Measurements from ENCODE around the gene PHACTR3. TPM values are rescaled to one million over a fixed set of nuclear protein-coding genes. Genes with fewer than 3 reads are reported as not detected.

Gene PHACTR3
- total RNA-seq, 1 donor: not detected

DNA sequence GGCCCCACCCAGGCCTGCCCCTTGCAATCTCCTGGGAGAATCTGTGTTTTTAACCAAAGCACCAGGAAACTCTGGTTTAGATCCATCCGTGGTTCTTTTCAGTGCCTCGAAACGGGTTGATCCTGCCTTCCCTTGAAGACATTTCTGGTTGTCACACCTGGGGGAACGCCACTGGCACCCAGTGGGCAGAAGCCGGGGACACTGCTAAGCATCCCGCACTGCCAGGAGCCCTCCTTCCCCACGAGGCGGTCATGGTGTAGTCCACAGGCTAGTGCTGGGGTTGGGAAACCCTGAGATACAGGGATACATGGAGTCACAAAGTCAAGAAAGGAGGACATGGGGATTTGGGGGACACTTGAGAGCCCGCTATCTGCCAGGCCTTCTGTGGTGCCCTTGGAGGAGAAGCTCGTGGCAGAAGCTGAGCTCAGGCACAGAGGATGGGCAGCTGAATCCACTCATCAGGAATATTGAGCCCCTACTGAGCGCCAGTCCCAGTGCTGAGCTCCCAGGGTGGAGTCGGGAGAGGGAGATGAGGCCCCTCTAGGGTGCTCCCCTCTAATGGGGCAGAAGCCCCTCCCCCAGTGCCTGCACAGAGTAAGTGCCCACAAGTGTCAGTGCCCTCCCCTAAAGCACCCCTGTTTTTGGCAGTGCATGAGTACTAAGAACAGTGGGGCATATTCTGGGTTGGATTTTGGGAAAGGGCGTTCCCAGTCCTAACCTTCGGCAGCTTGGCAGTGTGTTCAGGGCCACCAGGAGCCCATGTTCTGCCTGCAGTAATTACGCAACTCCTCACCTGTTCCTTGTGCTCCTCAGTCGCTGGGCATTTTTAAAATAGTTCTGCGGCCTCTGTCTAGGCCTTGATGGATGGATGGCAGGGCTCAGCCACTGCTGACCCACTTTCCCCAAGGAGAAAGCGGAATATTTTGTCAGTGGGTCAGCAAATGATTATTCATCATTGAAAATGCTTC is 25.6 kb upstream of the PHACTR3 start:
- TF ChIP-seq, protein P1, sequence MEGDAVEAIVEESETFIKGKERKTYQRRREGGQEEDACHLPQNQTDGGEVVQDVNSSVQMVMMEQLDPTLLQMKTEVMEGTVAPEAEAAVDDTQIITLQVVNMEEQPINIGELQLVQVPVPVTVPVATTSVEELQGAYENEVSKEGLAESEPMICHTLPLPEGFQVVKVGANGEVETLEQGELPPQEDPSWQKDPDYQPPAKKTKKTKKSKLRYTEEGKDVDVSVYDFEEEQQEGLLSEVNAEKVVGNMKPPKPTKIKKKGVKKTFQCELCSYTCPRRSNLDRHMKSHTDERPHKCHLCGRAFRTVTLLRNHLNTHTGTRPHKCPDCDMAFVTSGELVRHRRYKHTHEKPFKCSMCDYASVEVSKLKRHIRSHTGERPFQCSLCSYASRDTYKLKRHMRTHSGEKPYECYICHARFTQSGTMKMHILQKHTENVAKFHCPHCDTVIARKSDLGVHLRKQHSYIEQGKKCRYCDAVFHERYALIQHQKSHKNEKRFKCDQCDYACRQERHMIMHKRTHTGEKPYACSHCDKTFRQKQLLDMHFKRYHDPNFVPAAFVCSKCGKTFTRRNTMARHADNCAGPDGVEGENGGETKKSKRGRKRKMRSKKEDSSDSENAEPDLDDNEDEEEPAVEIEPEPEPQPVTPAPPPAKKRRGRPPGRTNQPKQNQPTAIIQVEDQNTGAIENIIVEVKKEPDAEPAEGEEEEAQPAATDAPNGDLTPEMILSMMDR (IDR thresholded peaks at IDR 0.05; ENCODE audit: insufficient read depth, low read depth, low read length): no peak
- DNase-seq (ENCODE audit: low read depth): no peak
- H3K4me3 ChIP-seq (ENCODE audit: low read depth, low read length): no peak overlapping the region

GRCh38 chr20:59579404-59580145 is 24.8 kb upstream of the PHACTR3 start:
- TF ChIP-seq, protein P1 (IDR thresholded peaks at IDR 0.05; ENCODE audit: insufficient read depth, low read depth, low read length): no peak
- no peak for DNase-seq (ENCODE audit: low read depth)
- H3K4me3 ChIP-seq (ENCODE audit: low read depth, low read length): no peak overlapping the region

- no peak for DNase-seq (ENCODE audit: low read depth)
- TF ChIP-seq, protein P1 (IDR thresholded peaks at IDR 0.05; ENCODE audit: insufficient read depth, low read depth, low read length): no peak
- no peak overlapping the region for H3K4me3 ChIP-seq (ENCODE audit: low read depth, low read length)
Observed at GRCh38 chr20:59580146-59580946, 24.0 kb upstream of the PHACTR3 start.

DNA sequence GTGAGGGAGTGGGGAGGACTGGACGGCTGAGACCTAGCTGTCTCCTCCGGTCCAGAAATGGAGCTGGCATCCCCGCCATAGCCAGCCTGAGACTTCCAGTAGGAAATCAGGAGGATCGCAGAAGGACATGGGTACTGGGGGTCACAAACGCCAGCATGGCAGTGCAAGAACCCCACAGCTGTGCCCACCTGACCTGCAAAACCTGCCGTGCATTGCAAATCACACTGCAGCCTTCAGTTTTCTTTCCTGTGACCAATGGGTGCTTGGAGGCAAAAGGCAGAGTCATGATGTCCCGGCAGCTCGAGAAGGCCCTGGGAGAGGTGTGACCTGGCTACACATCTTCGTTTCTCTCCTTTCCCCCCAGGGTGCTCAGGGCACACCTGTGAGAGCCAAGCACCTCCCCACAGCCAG is 23.3 kb upstream of the PHACTR3 start:
- TF ChIP-seq, protein P1 (IDR thresholded peaks at IDR 0.05; ENCODE audit: insufficient read depth, low read depth, low read length): no peak
- H3K4me3 ChIP-seq (ENCODE audit: low read depth, low read length): no peak overlapping the region
- no peak for DNase-seq (ENCODE audit: low read depth)

DNA sequence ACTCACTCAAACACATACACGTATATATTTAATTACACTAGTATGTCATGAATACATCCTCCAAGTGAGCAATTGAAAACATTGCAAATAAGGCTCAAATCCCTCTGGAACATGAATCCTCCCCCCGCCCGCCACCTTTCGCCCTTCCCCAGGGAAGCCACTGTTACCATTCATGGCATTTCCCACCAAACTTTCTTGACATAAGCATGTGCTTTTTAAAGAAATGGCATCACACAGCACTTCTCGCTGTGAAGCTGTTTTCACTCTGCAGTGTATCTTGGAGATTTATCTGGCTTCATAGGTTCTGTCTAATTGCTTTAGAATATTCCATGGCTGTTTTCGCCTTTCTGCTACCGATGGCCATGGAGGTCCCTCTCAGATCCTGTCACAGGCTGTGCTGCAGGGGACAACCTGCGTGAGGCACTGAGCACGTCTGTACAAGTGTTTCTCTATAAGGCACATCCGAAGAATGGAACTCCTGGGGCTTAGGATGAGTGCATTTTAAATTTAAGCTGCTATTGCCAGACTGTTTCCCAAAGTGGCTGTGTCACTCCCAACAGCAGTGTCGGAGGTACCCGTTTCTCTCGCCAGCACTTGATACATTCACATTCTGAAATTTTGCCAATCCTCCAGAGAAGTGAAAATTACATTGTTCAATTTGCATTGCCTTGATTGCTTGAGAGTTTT is 22.2 kb upstream of the PHACTR3 start:
- TF ChIP-seq, protein P1 (IDR thresholded peaks at IDR 0.05; ENCODE audit: insufficient read depth, low read depth, low read length): no peak

More for the DNA sequence above, 22.2 kb upstream of the PHACTR3 start:
- H3K4me3 ChIP-seq (ENCODE audit: low read depth, low read length): no peak overlapping the region
- no peak for DNase-seq (ENCODE audit: low read depth)

Measured in fibroblast of villous mesenchyme (primary cell).